Esophagus muscularis mucosa (tissue), 4 donors: Measurements from ENCODE around the gene S100A3. TPM values are rescaled to one million over a fixed set of nuclear protein-coding genes. Genes with fewer than 3 reads are reported as not detected.

Experiments used
- DNase-seq: peaks from one replicate; pipeline ENCODE4 v3.0.0-alpha.2; 2017; ENCODE audit errors: extremely low spot score
- H3K27ac ChIP-seq, 4 donors: fragments of 200-600 bp; sonication (generic); replicated peaks in 1 of 4; 1 replicate in 3 of 4; 2 replicates in 1 of 4; pipeline ENCODE4 v1.5.1; 2016 to 2019; ENCODE audit warnings: mild to moderate bottlenecking in 1 of 4
- H3K27me3 ChIP-seq, 4 donors: fragments of 200-600 bp; sonication (generic); one replicate each; pipeline versions ENCODE4 v1.5.1 to v1.6.0; 2016 to 2019
- H3K36me3 ChIP-seq, 4 donors: fragments of 200-600 bp; sonication (generic); one replicate each; pipeline ENCODE4 v1.5.1; 2016 to 2019
- H3K4me1 ChIP-seq, 4 donors: fragments of 200-600 bp; sonication (generic); one replicate each; pipeline ENCODE4 v1.5.1; 2016 to 2019
- H3K4me3 ChIP-seq, 4 donors: fragments of 200-600 bp; sonication (generic); 1 replicate in 2 of 4; 2 replicates in 2 of 4; pipeline ENCODE4 v1.5.1; 2016 to 2019; ENCODE audit warnings: mild to moderate bottlenecking in 4 of 4, moderate library complexity in 1 of 4
- H3K9me3 ChIP-seq, 4 donors: fragments of 200-600 bp; sonication (generic); 1 replicate in 3 of 4; 2 replicates in 1 of 4; pipeline ENCODE4 v1.5.1; 2016 to 2019
- EP300 ChIP-seq: sonication (generic); formaldehyde crosslinking; IDR thresholded peaks from one replicate; pipeline ENCODE4 v1.6.1; 2017; ENCODE audit warnings: antibody characterized with exemption
- POLR2A ChIP-seq: fragments of 450-650 bp; IDR thresholded peaks from one replicate; pipeline ENCODE4 v1.6.1; 2017; ENCODE audit warnings: antibody characterized with exemption, moderate library complexity, mild to moderate bottlenecking, low read depth
- POLR2AphosphoS5 ChIP-seq, 2 donors: sonication (generic); formaldehyde crosslinking; IDR thresholded peaks; one replicate each; pipeline ENCODE4 v1.6.1; 2017; ENCODE audit warnings: antibody characterized with exemption in 2 of 2
- WGBS: methylation state at CpG from one replicate; pipeline ENCODE4 v1.1.5; 2018; 5-methylcytosine and 5-hydroxymethylcytosine counted together
- intact Hi-C: fragments of 100-400 bp; cut with DNase I; formaldehyde crosslinking; loops from one replicate; pipeline ENCODE4 v1.15.1; 2023
- total RNA-seq, 4 donors: library from RNA; depleted of rRNA; stranded (reverse); fragments of >200 nt; gene quantifications; one replicate each; pipeline versions ENCODE4 v1.1.0 to v1.2.1, GENCODE V29; 2016
- TF ChIP-seq, protein P1 (sequence below), 3 experiments: fragments of 200-600 bp in 2 of 3; fragments of 450-650 bp in 1 of 3; sonication (generic) in 2 of 3; IDR thresholded peaks; one replicate each; pipeline ENCODE4 v1.5.1; 2017 to 2019; ENCODE audit warnings: antibody characterized with exemption in 3 of 3, mild to moderate bottlenecking in 2 of 3, moderate library complexity in 1 of 3

The S100A3 gene, protein sequence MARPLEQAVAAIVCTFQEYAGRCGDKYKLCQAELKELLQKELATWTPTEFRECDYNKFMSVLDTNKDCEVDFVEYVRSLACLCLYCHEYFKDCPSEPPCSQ
- 1 to 10 TPM in 3 of 4 donors, not detected in 1; 2.1 to 4.2 (median 2.7) TPM for total RNA-seq

DNA sequence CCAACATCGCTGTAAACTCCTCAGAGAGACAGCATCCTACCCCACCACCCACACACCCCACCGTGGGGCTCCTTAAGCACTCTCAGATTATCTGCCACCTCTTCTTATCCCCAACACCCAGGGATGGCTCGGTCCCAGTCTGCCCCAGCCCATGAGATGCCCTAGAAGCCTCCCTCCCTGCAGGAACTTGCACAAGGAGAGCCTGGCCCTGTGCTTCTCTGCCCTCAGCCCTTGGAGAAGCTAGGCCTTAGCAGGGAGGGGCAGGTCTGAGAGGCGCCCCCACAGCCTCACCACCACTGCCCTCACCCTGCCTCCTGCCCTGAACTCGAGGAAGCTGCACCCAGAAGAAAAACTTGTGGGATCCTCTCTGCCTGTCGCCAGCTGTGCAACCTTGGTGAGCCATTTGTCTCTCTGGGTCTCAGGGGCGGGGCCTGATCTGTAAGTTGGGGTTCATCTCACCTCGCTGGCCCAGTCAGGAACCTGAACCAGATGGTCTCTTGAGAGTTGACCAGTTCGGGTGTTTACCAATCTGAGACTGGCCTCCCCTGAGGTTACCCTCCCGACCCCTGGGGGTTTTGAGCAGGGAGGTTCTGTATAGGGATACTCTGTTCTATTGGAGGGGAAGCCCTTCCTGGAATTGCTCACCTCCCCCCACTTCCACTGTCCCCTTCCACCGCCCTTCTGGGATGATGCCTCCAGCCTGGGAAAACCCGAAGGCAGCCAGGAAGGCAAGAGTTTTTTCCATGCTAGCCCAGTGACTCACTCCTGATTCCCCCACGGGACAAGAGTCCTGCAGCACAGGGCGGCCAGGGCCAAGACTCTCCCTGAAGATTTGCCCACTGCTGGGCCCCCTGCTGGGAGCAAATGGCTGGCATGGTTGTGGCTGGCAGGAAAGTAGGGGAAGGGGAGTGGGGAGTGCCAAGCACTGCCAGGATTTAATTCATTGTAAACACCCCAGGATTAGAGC is at the start of gene S100A3:
Gene S100A3 (minus strand): TSS at position 537 of the 967 bp plus-strand sequence. CDS start 773 bp downstream, outside the sequence.
- DNase-seq = no peak
- H3K4me1 ChIP-seq = peaks cover 55 to 81% (median 79%) of the 10 kb centered on the region in 4 donors
- 59% methylated on average over 14 of the region's 14 CpGs for WGBS
- TF ChIP-seq POLR2AphosphoS5 (IDR thresholded peaks at IDR 0.05) (peak; percentile 52 to 66), POLR2A (no peak), EP300 (no peak)
- TF ChIP-seq, protein P1, sequence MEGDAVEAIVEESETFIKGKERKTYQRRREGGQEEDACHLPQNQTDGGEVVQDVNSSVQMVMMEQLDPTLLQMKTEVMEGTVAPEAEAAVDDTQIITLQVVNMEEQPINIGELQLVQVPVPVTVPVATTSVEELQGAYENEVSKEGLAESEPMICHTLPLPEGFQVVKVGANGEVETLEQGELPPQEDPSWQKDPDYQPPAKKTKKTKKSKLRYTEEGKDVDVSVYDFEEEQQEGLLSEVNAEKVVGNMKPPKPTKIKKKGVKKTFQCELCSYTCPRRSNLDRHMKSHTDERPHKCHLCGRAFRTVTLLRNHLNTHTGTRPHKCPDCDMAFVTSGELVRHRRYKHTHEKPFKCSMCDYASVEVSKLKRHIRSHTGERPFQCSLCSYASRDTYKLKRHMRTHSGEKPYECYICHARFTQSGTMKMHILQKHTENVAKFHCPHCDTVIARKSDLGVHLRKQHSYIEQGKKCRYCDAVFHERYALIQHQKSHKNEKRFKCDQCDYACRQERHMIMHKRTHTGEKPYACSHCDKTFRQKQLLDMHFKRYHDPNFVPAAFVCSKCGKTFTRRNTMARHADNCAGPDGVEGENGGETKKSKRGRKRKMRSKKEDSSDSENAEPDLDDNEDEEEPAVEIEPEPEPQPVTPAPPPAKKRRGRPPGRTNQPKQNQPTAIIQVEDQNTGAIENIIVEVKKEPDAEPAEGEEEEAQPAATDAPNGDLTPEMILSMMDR (IDR thresholded peaks at IDR 0.05) = no peak
- no peaks in the 10 kb centered on the region for H3K27me3 ChIP-seq
- H3K4me3 ChIP-seq = no peak within 1 kb of the TSS
- intact Hi-C loops = no loop called here
- H3K9me3 ChIP-seq = no peaks in the 10 kb centered on the region
- peaks cover 0 to 4% (median 0%) of the 10 kb centered on the region in 4 donors for H3K36me3 ChIP-seq
- H3K27ac ChIP-seq = peak within 1 kb of the TSS; percentile 29 to 71 (median 65)

DNA sequence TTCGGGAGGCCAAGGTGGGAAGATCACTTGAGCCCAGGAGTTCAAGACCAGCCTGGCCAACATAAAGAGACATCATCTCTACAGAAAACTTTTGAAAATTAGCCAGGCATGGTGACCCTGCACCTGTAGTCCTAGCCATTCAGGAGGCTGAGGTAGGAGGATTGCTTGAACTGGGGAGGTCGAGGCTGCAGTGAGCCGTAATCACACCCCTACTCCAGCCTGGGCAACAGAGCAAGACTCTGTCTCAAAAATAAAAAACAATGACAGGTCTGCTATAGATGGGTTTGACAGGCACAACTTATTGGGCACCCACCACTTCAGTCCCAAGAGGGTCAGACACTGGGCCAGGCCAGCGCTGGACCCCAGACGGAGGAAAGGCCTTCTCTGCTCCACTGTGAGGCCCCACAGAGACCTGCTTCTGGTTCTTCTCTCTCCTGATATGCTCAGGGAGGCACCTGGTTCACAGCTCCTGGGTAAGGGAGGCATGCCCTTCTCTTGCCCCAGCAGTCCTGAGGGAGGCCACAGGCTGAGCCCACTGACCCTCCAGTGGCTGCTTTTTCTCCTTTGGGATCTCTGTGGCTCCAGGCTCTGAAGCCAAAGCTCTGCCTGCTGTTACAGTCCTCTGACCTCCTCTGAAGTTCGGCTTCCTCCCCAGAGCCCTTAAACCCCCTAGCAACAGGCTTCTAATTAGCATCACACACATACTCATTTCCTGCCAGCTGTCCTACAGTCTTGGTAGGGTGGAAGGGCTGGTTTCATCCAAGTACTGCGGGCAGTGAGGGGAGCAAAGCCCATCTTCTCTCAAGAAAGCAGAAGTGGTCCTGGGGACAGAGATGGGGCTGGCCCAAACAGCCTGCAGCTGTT is 49.5 kb upstream of the S100A3 start:
- Histone ChIP-seq H3K4me3 (no peak overlapping the region), H3K27ac (no peak overlapping the region), H3K9me3 (no peaks in the 10 kb centered on the region), H3K36me3 (peaks cover 0 to 3% (median 0%) of the 10 kb centered on the region in 4 donors), H3K4me1 (peaks cover 0 to 7% (median 3%) of the 10 kb centered on the region in 4 donors), H3K27me3 (no peaks in the 10 kb centered on the region)
- 70% methylated on average over 7 of the region's 7 CpGs for WGBS
- TF ChIP-seq POLR2AphosphoS5 (IDR thresholded peaks at IDR 0.05) = peak in 1 of 2 donors; percentile 11
- no peak for TF ChIP-seq EP300
- intact Hi-C loops = no loop called here
- DNase-seq = no peak

GRCh38 chr1:153597206-153597605 is 48.1 kb upstream of the S100A3 start:
- WGBS = 94% methylated on average over 6 of the region's 6 CpGs
- H3K4me1 ChIP-seq = peaks cover 0 to 7% (median 3%) of the 10 kb centered on the region in 4 donors
- H3K9me3 ChIP-seq = no peaks in the 10 kb centered on the region
- no peak for TF ChIP-seq POLR2AphosphoS5 (IDR thresholded peaks at IDR 0.05)
- TF ChIP-seq, protein P1 (IDR thresholded peaks at IDR 0.05) = no peak
- no peak for TF ChIP-seq EP300
- TF ChIP-seq POLR2A = no peak
- H3K27ac ChIP-seq = no peak overlapping the region
- no peak overlapping the region for H3K4me3 ChIP-seq
- DNase-seq = no peak
- no peaks in the 10 kb centered on the region for H3K27me3 ChIP-seq
- H3K36me3 ChIP-seq = peaks cover 0 to 3% (median 0%) of the 10 kb centered on the region in 4 donors
- intact Hi-C loops = no loop called here

- DNase-seq = no peak
- no peak overlapping the region for H3K27ac ChIP-seq
- no peak overlapping the region for H3K4me3 ChIP-seq
- no peaks in the 10 kb centered on the region for H3K27me3 ChIP-seq
- H3K36me3 ChIP-seq = no peaks in the 10 kb centered on the region
- intact Hi-C loops = no loop called here
- H3K4me1 ChIP-seq = no peaks in the 10 kb centered on the region
- WGBS = 67% methylated on average over 4 of the region's 4 CpGs
- TF ChIP-seq, protein P1 (IDR thresholded peaks at IDR 0.05) = no peak
- TF ChIP-seq EP300 (no peak), POLR2A (no peak), POLR2AphosphoS5 (IDR thresholded peaks at IDR 0.05) (no peak)
- H3K9me3 ChIP-seq = no peaks in the 10 kb centered on the region
Measured at GRCh38 chr1:153592748-153593147, 43.7 kb upstream of the S100A3 start.
